Measurements from ENCODE around the gene AMOT. TPM values are rescaled to one million over a fixed set of nuclear protein-coding genes. Genes with fewer than 3 reads are reported as not detected.

AMOT gene
- total RNA-seq, 2 experiments from 2014 or later: 1.1 to 1.4 TPM

- no peak for DNase-seq
- Mint-ChIP-seq H3K36me3 (no peaks in the 10 kb centered on the region), H3K27ac (no peak overlapping the region), H3K27me3 (no peaks in the 10 kb centered on the region), H3K4me1 (ENCODE audit: low read depth) (no peaks in the 10 kb centered on the region), H3K9me3 (no peaks in the 10 kb centered on the region), H3K4me3 (no peak overlapping the region)
- intact Hi-C loops (cut with micrococcal nuclease): no loop called here
- ChIA-PET CTCF (no interaction called here), POLR2A (no interaction called here)
Observed at GRCh38 chrX:112751076-112751475, 89.6 kb downstream of the AMOT start.

GRCh38 chrX:112746812-112747595, 93.6 kb downstream of the AMOT start:
- H3K27me3 Mint-ChIP-seq: no peaks in the 10 kb centered on the region
- no peak overlapping the region for H3K4me3 Mint-ChIP-seq
- H3K4me1 Mint-ChIP-seq (ENCODE audit: low read depth): no peaks in the 10 kb centered on the region
- POLR2A ChIA-PET: no interaction called here
- H3K27ac Mint-ChIP-seq: no peak overlapping the region
- no peaks in the 10 kb centered on the region for H3K9me3 Mint-ChIP-seq
- CTCF ChIA-PET: no interaction called here
- DNase-seq: no peak
- H3K36me3 Mint-ChIP-seq: no peaks in the 10 kb centered on the region
- intact Hi-C loops (cut with micrococcal nuclease): no loop called here

GRCh38 chrX:112738347-112739033, 102.1 kb downstream of the AMOT start:
- ChIA-PET POLR2A (no interaction called here), CTCF (no interaction called here)
- Mint-ChIP-seq H3K27me3 (peaks cover 1% of the 10 kb centered on the region), H3K4me1 (ENCODE audit: low read depth) (peaks cover 9% of the 10 kb centered on the region), H3K4me3 (no peak overlapping the region), H3K27ac (no peak overlapping the region), H3K36me3 (no peaks in the 10 kb centered on the region), H3K9me3 (no peaks in the 10 kb centered on the region)
- intact Hi-C loops (cut with micrococcal nuclease): no loop called here
- DNase-seq: peak; percentile 41

DNA sequence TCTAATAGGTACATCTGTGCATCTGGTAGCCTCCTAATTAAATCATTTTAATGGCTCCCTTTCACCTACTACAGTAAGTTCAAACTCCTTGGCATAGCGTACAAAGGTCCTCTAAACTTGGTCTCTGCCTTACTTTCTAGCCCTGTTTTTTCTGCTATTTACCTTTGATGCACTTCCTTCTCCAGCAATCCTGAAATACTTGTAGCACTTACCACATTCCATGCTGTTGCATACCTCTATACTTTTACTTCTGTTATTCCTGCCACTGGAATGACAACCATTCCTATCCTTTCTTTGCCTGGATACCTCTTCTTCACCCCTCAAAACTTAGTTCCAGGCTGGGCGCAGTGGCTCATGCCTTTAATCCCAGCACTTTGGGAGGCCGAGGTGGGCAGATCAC, 104.3 kb downstream of the AMOT start:
- DNase-seq: no peak
- peaks cover 9% of the 10 kb centered on the region for H3K4me1 Mint-ChIP-seq (ENCODE audit: low read depth)
- peaks cover 1% of the 10 kb centered on the region for H3K27me3 Mint-ChIP-seq
- no peaks in the 10 kb centered on the region for H3K36me3 Mint-ChIP-seq
- H3K27ac Mint-ChIP-seq: no peak overlapping the region
- CTCF ChIA-PET: no interaction called here
- H3K9me3 Mint-ChIP-seq: no peaks in the 10 kb centered on the region
- intact Hi-C loops (cut with micrococcal nuclease): no loop called here
- no peak overlapping the region for H3K4me3 Mint-ChIP-seq
- POLR2A ChIA-PET: no interaction called here

DNA sequence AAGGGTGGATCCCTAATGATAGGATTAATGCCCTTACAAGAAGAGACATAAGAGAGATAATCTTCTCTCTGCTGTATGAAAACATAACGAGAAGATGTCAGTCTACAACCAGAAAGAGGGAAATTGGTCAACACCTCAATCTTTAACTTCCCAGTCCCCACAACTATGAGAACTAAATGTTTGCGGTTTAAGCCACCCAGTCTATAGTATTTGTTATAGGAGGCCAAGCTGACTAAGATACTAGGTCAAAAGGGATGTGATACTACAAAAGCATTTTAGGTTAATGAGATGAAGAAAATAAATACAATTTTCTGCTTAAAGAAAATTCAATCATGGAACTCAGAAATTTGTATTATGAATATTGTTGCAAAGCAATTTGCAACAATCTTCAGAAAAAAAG, 105.5 kb downstream of the AMOT start:
- DNase-seq: no peak

GRCh38 chrX:112734290-112734689, 106.3 kb downstream of the AMOT start:
- Mint-ChIP-seq H3K4me1 (ENCODE audit: low read depth) (peaks cover 9% of the 10 kb centered on the region), H3K27me3 (no peaks in the 10 kb centered on the region), H3K36me3 (no peaks in the 10 kb centered on the region), H3K4me3 (no peak overlapping the region), H3K9me3 (no peaks in the 10 kb centered on the region), H3K27ac (no peak overlapping the region)
- intact Hi-C loops (cut with micrococcal nuclease): no loop called here
- peak; percentile 8 for DNase-seq
- ChIA-PET CTCF (no interaction called here), POLR2A (no interaction called here)

More for the DNA sequence above, 105.5 kb downstream of the AMOT start:
- CTCF ChIA-PET: no interaction called here
- no peak overlapping the region for H3K27ac Mint-ChIP-seq
- no peak overlapping the region for H3K4me3 Mint-ChIP-seq
- H3K27me3 Mint-ChIP-seq: peaks cover 1% of the 10 kb centered on the region
- H3K4me1 Mint-ChIP-seq (ENCODE audit: low read depth): peaks cover 9% of the 10 kb centered on the region
- intact Hi-C loops (cut with micrococcal nuclease): no loop called here
- H3K36me3 Mint-ChIP-seq: no peaks in the 10 kb centered on the region
- H3K9me3 Mint-ChIP-seq: no peaks in the 10 kb centered on the region
- POLR2A ChIA-PET: no interaction called here

GRCh38 chrX:112731793-112732192, 108.8 kb downstream of the AMOT start:
- H3K4me1 Mint-ChIP-seq (ENCODE audit: low read depth): peaks cover 6% of the 10 kb centered on the region
- ChIA-PET CTCF (interaction anchor here (0.9 to 1.3 kb wide), 2 partner anchors 109 to 863 kb away, joined by 3 to 5 read pairs; partner anchors contain the start of gene AMOT), POLR2A (no interaction called here)
- DNase-seq: no peak
- H3K27ac Mint-ChIP-seq: no peak overlapping the region
- no peaks in the 10 kb centered on the region for H3K36me3 Mint-ChIP-seq
- intact Hi-C loops (cut with micrococcal nuclease): no loop called here
- H3K4me3 Mint-ChIP-seq: no peak overlapping the region
- no peaks in the 10 kb centered on the region for H3K9me3 Mint-ChIP-seq
- H3K27me3 Mint-ChIP-seq: no peaks in the 10 kb centered on the region

Other genes with a start within 250 kb of the AMOT start
- gene LHFPL1, start 160.9 kb downstream of the AMOT start, total RNA-seq: under 1 TPM; 0.17 to 0.53 TPM

All from activated CD4-positive, alpha-beta memory T cell treated with anti-CD3 and anti-CD28 coated beads for 36 hours (primary cell).